ENCODE data around the gene OPN1MW3.
"Not testable (repeated sequence)": the region's sequence is repeated elsewhere in the genome, so short reads cannot be mapped to it uniquely, and the experiment has no call there.

The OPN1MW3 gene

DNA sequence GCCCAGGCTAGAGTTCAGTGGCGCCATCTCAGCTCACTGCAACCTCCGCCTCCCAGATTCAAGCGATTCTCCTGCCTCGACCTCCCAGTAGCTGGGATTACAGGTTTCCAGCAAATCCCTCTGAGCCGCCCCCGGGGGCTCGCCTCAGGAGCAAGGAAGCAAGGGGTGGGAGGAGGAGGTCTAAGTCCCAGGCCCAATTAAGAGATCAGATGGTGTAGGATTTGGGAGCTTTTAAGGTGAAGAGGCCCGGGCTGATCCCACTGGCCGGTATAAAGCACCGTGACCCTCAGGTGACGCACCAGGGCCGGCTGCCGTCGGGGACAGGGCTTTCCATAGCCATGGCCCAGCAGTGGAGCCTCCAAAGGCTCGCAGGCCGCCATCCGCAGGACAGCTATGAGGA, at the start of gene OPN1MW3:
OPN1MW3 (plus strand) TSS at position 301 of the 400 bp plus-strand sequence; CDS start at position 339, 38 bp downstream.
- not testable (repeated sequence) for DNase-seq (ENCODE audit: low spot score)

DNA sequence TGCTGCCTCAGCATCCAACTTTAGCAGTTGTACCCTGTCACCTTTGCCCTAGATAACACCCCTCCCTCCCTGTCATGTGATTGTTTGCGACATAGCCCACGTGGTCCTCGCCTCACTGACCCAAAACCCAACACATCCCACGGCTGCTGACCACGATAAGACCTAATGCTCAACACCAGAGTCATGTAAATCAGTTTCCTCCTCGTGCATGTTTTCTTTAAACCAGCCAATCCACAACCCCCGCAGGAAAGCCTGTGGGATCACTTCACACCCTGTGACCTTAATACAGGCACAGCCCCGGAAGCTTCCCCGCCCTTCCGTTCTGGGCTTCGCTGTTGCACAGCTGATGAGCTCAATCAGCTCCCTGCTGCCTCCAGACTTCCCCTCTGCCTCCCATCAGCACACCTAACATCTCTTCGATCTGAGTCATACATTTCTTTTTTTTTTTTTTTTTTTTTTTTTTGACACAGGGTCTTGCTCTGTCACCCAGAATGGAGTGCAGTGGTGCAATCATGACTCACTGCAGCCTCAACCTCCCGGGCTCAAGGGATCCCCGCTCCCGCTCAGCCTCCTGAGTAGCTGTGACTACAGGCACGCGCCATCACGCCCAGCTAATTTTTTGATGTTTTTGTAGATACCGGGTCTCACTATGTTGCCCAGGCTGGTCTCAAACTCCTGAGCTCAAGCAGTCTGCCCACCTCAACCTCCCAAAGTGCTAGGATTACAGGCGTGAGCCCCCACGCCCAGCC, 47.5 kb upstream of the OPN1MW3 start:
- DNase-seq (ENCODE audit: low spot score): not testable (repeated sequence)

DNA sequence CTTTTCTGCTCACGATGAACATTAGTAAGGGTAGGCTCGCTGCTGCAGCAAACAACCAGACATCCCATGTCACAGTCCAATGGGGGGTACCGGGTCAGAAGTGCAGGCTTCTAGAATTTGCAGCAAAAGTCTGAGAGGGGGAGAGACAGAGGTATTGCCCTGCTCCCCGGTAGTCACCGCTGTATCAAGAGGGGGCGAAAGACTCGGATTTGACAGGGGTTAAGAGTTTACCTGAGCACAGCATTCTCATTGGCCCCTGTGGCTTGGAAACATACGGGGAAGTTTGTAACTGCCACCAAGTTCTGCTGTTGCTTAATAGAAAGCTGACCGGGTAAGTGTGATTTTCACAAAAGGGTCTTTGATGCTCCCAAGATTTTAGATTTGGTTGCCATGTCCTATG, 46.3 kb upstream of the OPN1MW3 start:
- not testable (repeated sequence) for DNase-seq (ENCODE audit: low spot score)

DNA sequence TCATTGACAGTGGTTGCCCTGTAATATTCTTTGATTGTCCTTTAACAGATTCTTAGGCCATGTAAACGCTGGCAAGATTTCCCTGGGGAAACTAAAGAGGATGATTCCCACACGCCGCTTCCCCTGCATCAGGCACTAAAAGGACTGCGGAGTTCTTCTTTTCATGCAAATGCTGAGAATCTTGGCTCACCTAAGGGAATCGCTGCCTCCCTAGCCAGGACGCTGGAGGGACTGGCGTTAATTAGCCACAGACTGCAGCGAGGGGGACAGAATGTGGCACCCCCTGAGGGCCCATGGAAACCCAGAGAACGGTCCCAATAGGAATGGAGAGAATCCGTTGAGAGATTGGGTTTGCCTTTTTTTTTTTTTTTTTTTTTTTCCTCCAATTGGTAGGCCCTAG, 45.9 kb upstream of the OPN1MW3 start:
- not testable (repeated sequence) for DNase-seq (ENCODE audit: low spot score)

DNA sequence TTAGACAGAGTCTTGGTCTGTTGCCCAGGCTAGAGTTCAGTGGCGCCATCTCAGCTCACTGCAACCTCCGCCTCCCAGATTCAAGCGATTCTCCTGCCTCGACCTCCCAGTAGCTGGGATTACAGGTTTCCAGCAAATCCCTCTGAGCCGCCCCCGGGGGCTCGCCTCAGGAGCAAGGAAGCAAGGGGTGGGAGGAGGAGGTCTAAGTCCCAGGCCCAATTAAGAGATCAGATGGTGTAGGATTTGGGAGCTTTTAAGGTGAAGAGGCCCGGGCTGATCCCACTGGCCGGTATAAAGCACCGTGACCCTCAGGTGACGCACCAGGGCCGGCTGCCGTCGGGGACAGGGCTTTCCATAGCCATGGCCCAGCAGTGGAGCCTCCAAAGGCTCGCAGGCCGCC, 37.9 kb upstream of the OPN1MW3 start, which contains the start of gene OPN1MW2:
OPN1MW2 (plus strand) TSS at position 301 of the 400 bp plus-strand sequence; CDS start at position 361, 60 bp downstream.
- DNase-seq (ENCODE audit: low spot score): not testable (repeated sequence)

DNA sequence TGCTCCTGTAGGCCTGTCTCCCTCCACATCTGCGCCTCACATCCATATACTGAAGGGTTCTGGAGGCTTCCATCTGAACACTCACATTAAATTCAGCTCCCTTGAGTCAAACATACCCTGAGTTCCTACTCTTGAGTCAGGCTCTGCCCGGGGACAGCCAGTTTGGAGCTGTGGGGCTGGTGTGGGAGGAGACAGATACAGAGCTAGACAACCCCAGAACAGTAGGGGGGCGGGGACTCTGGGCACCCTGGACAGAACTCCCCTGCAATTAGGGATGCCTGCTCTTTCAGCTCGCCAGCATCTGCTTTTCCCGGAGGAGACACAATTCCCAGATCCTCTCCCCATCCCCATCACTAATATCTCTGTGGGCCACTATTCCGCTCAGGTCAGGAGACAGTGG, 32.1 kb upstream of the OPN1MW3 start:
- DNase-seq (ENCODE audit: low spot score): not testable (repeated sequence)

DNA sequence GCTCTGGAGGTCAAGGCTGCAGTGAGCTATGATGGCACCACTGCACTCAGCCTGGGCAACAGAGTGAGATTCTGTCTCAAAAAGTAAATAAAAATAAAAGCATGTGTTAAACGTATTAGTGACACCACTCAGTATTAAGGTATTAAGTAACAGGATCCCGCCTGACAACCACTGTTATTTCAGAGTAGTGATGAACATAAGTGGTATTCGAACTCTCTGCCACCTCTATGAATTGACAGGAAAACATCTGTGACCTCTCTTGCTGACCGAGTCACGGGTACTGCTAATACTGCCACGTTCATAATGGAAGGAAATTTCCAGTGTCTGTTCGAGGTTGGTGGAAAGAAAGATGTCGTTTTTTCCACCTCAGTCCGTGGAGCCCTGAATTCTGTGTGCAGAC, 30.7 kb upstream of the OPN1MW3 start:
- DNase-seq (ENCODE audit: low spot score): not testable (repeated sequence)

DNA sequence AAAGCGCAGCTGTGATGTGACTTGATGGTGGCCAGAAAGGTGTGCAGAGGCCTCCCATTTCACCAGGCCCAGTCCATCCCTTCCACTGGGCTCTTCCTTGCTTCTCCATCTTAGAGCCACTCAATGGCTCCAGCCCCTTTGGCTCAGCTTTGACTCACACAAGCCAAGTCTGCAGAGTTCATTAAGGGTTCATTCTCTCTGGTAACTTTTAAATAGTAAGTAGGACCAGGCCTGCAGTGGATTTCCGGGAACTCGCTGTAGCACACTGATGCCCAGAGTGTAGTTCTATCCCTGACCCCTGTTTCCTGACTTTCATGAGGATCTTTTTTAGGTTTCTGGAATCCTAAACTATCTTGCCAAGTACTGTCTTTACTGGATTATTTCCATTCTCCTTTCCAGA, 25.9 kb upstream of the OPN1MW3 start:
- not testable (repeated sequence) for DNase-seq (ENCODE audit: low spot score)

DNA sequence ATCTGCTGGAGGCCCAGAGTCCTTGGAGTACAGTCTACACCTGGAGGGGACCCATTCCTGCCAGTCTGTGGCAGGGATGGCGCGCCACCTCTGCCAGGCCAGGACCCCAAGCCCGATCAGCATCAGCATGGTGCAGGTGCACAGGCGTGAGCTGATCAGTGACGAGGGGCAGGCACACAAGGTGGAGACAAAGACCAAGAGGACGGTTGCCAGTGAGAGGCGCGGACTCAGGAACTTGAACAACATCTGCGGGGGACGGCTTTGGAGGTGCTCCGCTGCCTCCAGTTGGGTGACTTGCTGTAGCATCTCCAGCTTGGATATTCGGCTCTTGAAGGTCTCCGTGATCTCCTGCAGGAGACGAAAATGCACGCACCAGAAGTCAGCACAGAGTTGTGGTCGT, 23.8 kb upstream of the OPN1MW3 start:
- not testable (repeated sequence) for DNase-seq (ENCODE audit: low spot score)

DNA sequence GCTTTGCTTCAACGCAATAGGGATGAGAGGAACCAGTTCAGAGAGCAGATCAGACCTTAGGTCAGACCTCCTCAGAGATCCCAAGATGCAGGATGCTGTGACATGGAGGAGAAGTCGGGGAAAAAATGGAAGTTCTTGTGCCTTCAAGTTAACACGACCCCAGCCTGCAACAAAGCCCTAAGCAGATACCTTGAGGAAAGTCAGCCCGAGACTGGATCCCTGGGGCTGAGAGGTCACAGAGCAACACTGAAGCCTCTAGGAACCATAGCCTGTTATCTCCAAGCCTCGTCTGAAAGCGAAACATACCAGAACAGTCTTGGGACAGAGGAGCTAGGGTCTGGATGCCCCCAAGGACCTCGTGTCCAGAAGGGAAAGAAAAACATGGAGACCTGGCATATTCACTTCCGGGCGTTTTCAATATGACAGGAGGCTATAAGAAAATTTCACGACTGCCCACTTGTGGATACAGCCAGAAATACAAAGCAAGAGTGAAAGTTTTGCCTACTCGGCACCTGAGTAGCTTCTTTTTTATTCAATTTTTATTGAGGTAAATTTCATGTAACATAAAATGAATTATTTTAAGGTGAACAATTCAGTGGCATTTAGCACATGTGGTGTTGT, 18.3 kb upstream of the OPN1MW3 start:
- not testable (repeated sequence) for DNase-seq (ENCODE audit: low spot score)

DNA sequence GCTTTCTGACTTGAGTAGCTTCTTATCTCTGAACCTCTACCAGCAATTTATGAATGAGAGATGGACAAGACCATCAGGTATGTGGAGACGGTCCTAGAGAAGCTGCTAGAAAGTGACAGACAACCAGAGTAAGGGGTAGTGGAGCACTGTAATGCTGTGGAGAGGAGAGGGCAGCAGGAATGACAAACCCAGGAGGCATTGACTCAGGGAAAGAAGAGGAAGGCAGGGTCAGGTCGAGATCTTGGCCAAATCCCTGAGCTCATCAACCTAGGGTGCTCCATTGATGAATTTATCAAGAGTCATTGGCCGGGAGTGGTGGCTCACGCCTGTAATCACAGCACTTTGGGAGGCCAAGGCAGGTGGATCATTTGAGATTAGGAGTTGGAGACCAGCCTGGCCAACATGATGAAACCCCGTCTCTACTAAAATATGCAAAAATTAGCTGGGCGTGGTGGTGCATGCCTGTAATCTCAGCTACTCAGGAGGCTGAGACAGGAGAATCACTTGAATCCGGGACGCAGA, 17.3 kb upstream of the OPN1MW3 start:
- DNase-seq (ENCODE audit: low spot score): not testable (repeated sequence)

DNA sequence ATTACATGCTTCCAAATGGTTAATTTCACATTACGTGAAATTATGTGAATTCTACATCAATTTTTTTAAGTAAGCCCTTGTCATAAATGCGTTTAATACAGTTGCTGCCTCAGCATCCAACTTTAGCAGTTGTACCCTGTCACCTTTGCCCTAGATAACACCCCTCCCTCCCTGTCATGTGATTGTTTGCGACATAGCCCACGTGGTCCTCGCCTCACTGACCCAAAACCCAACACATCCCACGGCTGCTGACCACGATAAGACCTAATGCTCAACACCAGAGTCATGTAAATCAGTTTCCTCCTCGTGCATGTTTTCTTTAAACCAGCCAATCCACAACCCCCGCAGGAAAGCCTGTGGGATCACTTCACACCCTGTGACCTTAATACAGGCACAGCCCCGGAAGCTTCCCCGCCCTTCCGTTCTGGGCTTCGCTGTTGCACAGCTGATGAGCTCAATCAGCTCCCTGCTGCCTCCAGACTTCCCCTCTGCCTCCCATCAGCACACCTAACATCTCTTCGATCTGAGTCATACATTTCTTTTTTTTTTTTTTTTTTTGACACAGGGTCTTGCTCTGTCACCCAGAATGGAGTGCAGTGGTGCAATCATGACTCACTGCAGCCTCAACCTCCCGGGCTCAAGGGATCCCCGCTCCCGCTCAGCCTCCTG, 9.9 kb upstream of the OPN1MW3 start:
- DNase-seq (ENCODE audit: low spot score): not testable (repeated sequence)

DNA sequence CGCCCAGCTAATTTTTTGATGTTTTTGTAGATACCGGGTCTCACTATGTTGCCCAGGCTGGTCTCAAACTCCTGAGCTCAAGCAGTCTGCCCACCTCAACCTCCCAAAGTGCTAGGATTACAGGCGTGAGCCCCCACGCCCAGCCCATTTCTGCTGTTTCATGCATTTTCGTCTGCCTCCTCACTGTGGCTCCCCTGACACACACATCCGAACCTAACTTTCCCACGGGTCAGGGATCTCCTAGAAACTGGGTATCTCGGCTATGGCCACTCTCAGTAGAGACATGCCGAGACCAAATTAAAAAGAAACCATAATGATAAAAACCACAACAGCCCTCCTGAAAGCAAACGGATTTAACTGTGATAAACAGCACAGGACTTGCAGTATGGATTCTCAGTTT, 9.3 kb upstream of the OPN1MW3 start:
- DNase-seq (ENCODE audit: low spot score): not testable (repeated sequence)

DNA sequence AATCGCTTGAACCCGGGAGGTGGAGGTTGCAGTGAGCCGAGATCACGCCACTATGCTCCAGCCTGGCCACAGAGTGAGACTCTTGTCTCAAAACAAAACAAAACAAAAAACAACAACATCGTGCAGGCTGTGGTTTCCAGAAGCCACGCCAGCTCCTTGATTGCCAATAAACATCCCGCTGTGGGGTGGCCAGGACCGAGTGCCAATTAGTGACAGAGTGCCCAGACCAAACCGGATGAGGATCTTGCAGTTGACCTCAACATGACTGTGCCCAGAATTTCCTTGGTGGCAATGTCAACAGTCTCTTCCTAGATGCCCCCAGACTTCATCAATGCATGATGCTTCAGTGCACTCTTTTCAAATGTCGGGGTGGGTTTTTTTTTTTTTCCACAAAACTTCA, 1.3 kb downstream of the OPN1MW3 start:
- DNase-seq (ENCODE audit: low spot score): not testable (repeated sequence)

DNA sequence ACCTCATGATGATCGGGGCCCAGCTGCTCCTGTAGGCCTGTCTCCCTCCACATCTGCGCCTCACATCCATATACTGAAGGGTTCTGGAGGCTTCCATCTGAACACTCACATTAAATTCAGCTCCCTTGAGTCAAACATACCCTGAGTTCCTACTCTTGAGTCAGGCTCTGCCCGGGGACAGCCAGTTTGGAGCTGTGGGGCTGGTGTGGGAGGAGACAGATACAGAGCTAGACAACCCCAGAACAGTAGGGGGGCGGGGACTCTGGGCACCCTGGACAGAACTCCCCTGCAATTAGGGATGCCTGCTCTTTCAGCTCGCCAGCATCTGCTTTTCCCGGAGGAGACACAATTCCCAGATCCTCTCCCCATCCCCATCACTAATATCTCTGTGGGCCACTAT, 5.7 kb downstream of the OPN1MW3 start:
- not testable (repeated sequence) for DNase-seq (ENCODE audit: low spot score)

DNA sequence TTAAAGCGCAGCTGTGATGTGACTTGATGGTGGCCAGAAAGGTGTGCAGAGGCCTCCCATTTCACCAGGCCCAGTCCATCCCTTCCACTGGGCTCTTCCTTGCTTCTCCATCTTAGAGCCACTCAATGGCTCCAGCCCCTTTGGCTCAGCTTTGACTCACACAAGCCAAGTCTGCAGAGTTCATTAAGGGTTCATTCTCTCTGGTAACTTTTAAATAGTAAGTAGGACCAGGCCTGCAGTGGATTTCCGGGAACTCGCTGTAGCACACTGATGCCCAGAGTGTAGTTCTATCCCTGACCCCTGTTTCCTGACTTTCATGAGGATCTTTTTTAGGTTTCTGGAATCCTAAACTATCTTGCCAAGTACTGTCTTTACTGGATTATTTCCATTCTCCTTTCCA, 11.9 kb downstream of the OPN1MW3 start:
- DNase-seq (ENCODE audit: low spot score): not testable (repeated sequence)

DNA sequence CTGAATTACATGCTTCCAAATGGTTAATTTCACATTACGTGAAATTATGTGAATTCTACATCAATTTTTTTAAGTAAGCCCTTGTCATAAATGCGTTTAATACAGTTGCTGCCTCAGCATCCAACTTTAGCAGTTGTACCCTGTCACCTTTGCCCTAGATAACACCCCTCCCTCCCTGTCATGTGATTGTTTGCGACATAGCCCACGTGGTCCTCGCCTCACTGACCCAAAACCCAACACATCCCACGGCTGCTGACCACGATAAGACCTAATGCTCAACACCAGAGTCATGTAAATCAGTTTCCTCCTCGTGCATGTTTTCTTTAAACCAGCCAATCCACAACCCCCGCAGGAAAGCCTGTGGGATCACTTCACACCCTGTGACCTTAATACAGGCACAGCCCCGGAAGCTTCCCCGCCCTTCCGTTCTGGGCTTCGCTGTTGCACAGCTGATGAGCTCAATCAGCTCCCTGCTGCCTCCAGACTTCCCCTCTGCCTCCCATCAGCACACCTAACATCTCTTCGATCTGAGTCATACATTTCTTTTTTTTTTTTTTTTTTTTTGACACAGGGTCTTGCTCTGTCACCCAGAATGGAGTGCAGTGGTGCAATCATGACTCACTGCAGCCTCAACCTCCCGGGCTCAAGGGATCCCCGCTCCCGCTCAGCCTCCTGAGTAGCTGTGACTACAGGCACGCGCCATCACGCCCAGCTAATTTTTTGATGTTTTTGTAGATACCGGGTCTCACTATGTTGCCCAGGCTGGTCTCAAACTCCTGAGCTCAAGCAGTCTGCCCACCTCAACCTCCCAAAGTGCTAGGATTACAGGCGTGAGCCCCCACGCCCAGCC, 27.3 kb downstream of the OPN1MW3 start:
- not testable (repeated sequence) for DNase-seq (ENCODE audit: low spot score)

DNA sequence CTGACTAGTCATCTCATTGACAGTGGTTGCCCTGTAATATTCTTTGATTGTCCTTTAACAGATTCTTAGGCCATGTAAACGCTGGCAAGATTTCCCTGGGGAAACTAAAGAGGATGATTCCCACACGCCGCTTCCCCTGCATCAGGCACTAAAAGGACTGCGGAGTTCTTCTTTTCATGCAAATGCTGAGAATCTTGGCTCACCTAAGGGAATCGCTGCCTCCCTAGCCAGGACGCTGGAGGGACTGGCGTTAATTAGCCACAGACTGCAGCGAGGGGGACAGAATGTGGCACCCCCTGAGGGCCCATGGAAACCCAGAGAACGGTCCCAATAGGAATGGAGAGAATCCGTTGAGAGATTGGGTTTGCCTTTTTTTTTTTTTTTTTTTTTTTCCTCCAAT, 29.0 kb downstream of the OPN1MW3 start:
- DNase-seq (ENCODE audit: low spot score): not testable (repeated sequence)

DNA sequence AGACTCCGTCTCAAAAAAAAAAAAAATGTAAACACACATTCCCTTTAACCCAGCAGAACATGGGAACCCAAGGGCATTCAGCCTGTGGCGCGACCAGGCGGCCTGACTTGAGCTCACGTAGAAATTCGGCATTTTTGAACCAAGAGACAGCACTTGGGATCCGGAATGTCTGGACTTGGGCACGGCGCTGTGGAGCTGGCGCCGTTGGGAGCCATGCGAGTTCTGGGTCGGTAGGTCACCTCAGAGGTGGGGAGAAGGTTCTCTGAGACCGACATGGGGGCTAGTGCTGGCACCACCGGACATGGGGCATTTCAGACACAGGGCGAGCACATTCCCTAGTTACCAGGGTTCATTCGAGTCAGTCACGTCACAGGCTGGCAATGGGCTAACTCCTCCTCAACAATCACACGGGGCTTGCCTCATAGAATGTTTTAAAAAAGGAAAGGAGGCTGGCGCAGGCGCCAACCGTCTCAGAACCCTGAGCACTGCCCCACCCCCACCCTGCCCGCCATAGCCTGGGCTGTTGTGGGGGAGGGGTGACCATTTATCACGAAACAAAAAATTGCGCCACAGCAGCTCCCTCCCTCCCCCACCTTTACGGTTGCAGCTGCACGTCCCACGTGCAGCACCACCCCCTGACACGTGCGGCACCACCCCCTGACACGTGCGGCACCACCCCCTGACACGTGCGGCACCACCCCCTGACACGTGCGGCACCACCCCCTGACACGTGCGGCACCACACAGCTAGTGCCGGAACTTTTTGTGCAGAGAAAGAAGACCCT, 37.6 kb downstream of the OPN1MW3 start, which contains the start of gene TEX28:
TEX28 (minus strand) TSS at position 334 of the 784 bp plus-strand sequence. CDS start 3,007 bp downstream, outside the sequence.
- no peak for DNase-seq (ENCODE audit: low spot score)

DNA sequence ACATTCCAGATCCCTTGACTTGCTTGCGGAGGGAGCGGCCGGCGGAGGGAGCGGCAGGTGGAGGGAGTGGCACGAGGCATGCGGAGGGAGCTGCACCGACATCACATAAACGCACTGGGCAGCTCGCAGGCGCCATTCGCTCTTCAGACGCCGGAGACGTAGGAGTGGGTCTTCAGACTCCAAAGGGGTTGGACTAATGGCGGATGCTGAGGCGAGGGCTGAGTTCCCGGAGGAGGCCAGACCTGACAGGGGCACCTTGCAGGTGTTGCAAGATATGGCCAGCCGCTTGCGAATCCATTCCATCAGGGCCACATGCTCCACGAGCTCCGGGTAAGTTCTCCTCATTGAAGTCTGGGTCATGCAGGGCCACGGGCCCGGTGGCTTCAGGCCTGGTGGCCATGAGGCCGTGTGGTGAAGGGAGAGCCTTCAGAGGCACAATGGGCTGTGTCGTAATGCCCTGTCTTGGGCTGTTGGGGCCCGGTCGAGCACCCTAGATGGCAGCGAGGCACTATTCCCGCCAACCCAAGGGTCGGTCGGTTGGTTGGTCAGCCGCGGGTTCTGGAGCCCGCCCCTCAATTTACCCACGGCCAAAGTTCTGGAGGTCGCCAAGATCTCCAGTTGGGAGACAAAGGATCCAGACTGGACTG, 38.4 kb downstream of the OPN1MW3 start, which contains the start of gene TKTL1:
TKTL1 (plus strand) TSS at position 132 of the 647 bp plus-strand sequence; CDS start at position 197, 65 bp downstream.
- DNase-seq (ENCODE audit: low spot score): no peak
